Measurements from ENCODE around the gene GAPVD1.
"Not testable (repeated sequence)": the region's sequence is repeated elsewhere in the genome, so short reads cannot be mapped to it uniquely, and the experiment has no call there.

The GAPVD1 gene

GRCh38 chr9:125374443-125375309, 113.0 kb downstream of the GAPVD1 start:
- peak; percentile 38 for DNase-seq

- no peak for DNase-seq
These were observed 114.2 kb downstream of the GAPVD1 start for GRCh38 chr9:125375820-125376219.

GRCh38 chr9:125376261-125377226, 114.9 kb downstream of the GAPVD1 start:
- DNase-seq: no peak

- no peak for DNase-seq
These were observed 116.1 kb downstream of the GAPVD1 start for GRCh38 chr9:125377584-125378250.

GRCh38 chr9:125378778-125379177, 117.2 kb downstream of the GAPVD1 start:
- no peak for DNase-seq

- DNase-seq: no peak
These were observed 117.6 kb downstream of the GAPVD1 start for GRCh38 chr9:125379208-125379607.

GRCh38 chr9:125380406-125380805, 118.8 kb downstream of the GAPVD1 start:
- peak; percentile 30 for DNase-seq

- no peak for DNase-seq
These were observed 126.4 kb downstream of the GAPVD1 start for GRCh38 chr9:125387861-125388524.

GRCh38 chr9:125388978-125389377, 127.4 kb downstream of the GAPVD1 start:
- DNase-seq: no peak

GRCh38 chr9:125391704-125392103, 130.1 kb downstream of the GAPVD1 start:
- DNase-seq: no peak

- DNase-seq: no peak
These were observed 131.8 kb downstream of the GAPVD1 start for GRCh38 chr9:125393426-125393825.

GRCh38 chr9:125396799-125397198, 135.2 kb downstream of the GAPVD1 start:
- no peak for DNase-seq

- no peak for DNase-seq
These were observed 136.1 kb downstream of the GAPVD1 start for GRCh38 chr9:125397736-125398135.

GRCh38 chr9:125398243-125398642, 136.6 kb downstream of the GAPVD1 start:
- no peak for DNase-seq

GRCh38 chr9:125399165-125399564, 137.5 kb downstream of the GAPVD1 start:
- DNase-seq: no peak

GRCh38 chr9:125399666-125400065, 138.0 kb downstream of the GAPVD1 start:
- no peak for DNase-seq

- DNase-seq: not testable (repeated sequence)
These were observed 138.6 kb downstream of the GAPVD1 start for GRCh38 chr9:125400232-125400631.

GRCh38 chr9:125400725-125401716, 139.4 kb downstream of the GAPVD1 start:
- DNase-seq: no peak

GRCh38 chr9:125404733-125405132, 143.1 kb downstream of the GAPVD1 start:
- DNase-seq: no peak

GRCh38 chr9:125405938-125406809, 144.5 kb downstream of the GAPVD1 start:
- no peak for DNase-seq
